ENCODE measurements around the gene HBQ1. TPM values are rescaled to one million over a fixed set of nuclear protein-coding genes. Genes with fewer than 3 reads are reported as not detected.

Gene HBQ1
- total RNA-seq, 4 donors from 2014 or later = 1.2 TPM; not detected in 3

DNA sequence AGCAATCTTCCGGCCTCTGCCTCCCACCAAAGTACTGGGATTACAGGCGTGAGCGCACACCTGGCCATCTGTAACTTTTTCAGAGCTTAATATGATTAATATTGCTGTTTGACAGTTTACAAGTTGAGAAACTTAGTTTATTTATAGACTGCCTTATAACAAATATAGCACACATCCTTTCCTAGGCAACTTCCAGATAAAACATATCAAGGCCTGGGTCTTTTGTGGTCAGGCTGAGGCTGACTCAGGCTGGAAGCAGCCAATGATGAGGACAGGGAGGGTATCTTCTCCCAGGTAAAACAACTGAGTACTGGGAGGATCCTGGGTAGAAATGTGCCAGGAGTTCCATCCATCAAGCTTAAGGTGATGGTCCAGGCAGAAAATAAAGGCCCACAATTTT lies 32.7 kb downstream of the HBQ1 start:
- TF ChIP-seq POLR2AphosphoS5 (IDR thresholded peaks at IDR 0.05) (no peak), POLR2A (IDR thresholded peaks at IDR 0.05; ENCODE audit: low read depth) (no peak), EP300 (IDR thresholded peaks at IDR 0.05) (no peak)
- TF ChIP-seq, protein P1, sequence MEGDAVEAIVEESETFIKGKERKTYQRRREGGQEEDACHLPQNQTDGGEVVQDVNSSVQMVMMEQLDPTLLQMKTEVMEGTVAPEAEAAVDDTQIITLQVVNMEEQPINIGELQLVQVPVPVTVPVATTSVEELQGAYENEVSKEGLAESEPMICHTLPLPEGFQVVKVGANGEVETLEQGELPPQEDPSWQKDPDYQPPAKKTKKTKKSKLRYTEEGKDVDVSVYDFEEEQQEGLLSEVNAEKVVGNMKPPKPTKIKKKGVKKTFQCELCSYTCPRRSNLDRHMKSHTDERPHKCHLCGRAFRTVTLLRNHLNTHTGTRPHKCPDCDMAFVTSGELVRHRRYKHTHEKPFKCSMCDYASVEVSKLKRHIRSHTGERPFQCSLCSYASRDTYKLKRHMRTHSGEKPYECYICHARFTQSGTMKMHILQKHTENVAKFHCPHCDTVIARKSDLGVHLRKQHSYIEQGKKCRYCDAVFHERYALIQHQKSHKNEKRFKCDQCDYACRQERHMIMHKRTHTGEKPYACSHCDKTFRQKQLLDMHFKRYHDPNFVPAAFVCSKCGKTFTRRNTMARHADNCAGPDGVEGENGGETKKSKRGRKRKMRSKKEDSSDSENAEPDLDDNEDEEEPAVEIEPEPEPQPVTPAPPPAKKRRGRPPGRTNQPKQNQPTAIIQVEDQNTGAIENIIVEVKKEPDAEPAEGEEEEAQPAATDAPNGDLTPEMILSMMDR (IDR thresholded peaks at IDR 0.05) = no peak
- H3K4me1 ChIP-seq = peaks cover 0 to 7% (median 2%) of the 10 kb centered on the region in 4 donors
- H3K27me3 ChIP-seq = no peaks in the 10 kb centered on the region
- WGBS = 93% methylated on average over 3 of the region's 3 CpGs
- peaks cover 36 to 100% (median 99%) of the 10 kb centered on the region in 4 donors for H3K36me3 ChIP-seq
- no peak for DNase-seq (ENCODE audit: extremely low spot score)
- intact Hi-C loops (cut with DNase I) = no loop called here
- H3K27ac ChIP-seq (replicated peaks in 1 of 4) = no peak overlapping the region
- no peaks in the 10 kb centered on the region for H3K9me3 ChIP-seq
- no peak overlapping the region for H3K4me3 ChIP-seq

DNA sequence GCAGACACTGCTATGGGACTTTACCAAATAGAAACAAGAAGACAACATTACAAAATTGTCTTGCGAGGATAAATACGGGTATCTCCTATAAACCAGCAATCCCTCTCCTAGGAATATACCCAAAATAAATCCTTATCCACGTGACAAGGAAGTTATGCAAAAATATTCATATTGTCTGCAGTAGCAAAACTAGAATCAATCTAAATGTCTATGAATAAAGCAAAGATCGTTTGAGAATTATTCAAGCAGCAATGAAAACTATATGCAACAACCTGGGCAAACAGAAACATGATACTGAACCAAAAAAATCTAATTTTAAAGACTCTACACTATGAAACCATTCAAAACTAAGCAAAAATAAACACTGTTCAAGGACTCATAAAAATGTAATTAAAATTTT lies 39.8 kb downstream of the HBQ1 start:
- Histone ChIP-seq H3K4me3 (no peak overlapping the region), H3K4me1 (no peaks in the 10 kb centered on the region), H3K27me3 (no peaks in the 10 kb centered on the region), H3K27ac (replicated peaks in 1 of 4) (no peak overlapping the region), H3K9me3 (no peaks in the 10 kb centered on the region), H3K36me3 (peaks cover 49 to 100% (median 93%) of the 10 kb centered on the region in 4 donors)
- WGBS = 64% methylated on average over 4 of the region's 4 CpGs
- no peak for TF ChIP-seq POLR2AphosphoS5 (IDR thresholded peaks at IDR 0.05)
- no peak for TF ChIP-seq EP300 (IDR thresholded peaks at IDR 0.05)
- no peak for TF ChIP-seq POLR2A (IDR thresholded peaks at IDR 0.05; ENCODE audit: low read depth)
- TF ChIP-seq, protein P1 (IDR thresholded peaks at IDR 0.05) = no peak
- intact Hi-C loops (cut with DNase I) = no loop called here
- no peak for DNase-seq (ENCODE audit: extremely low spot score)

DNA sequence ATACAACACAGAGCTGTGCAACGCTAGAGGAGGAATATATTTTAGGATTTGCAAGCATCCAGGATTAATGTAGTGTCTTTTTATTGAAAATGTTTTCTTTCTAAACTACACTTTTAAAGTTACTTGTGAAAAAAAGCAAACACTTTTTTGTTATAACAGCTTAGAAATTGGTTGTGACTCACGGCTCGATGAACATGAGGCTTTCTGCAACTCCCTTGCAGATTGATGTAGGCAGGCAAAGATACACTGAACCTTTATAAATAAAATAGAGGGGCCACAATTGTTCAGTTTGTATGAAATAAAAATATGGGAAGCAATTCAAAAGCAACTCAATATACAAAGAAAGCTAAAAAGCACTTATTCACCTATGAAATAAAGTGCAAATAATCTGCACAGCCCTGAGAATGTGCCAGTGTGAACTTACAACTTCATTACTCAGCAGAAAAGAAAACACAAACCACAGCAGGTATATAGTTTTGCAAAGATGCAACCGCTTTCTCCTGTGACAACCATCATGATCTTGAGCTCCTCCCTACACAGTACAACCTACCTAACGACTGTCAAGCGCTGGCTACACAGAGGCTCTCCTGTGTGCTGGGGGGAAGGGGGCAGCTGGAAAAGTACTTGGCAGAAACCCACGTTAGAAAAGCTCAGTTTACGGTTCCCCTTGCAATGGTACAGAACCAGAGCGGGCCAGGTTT lies 48.0 kb downstream of the HBQ1 start:
- Histone ChIP-seq H3K36me3 (peaks cover 26 to 46% (median 44%) of the 10 kb centered on the region in 4 donors), H3K4me1 (peaks cover 14 to 32% (median 27%) of the 10 kb centered on the region in 4 donors), H3K27me3 (no peaks in the 10 kb centered on the region), H3K9me3 (no peaks in the 10 kb centered on the region), H3K4me3 (peak overlapping the region; percentile 74 to 89 (median 83)), H3K27ac (replicated peaks in 1 of 4) (peak overlapping the region; percentile 97 to 99 (median 98))
- 18% methylated on average over 9 of the region's 9 CpGs for WGBS
- no peak for TF ChIP-seq EP300 (IDR thresholded peaks at IDR 0.05)
- TF ChIP-seq, protein P1 (IDR thresholded peaks at IDR 0.05) = no peak
- intact Hi-C loops (cut with DNase I) = loop anchor here (5.0 kb wide), 1 partner anchor 124 kb away; the partner anchor contains the start of gene AXIN1
- DNase-seq (ENCODE audit: extremely low spot score) = no peak

DNA sequence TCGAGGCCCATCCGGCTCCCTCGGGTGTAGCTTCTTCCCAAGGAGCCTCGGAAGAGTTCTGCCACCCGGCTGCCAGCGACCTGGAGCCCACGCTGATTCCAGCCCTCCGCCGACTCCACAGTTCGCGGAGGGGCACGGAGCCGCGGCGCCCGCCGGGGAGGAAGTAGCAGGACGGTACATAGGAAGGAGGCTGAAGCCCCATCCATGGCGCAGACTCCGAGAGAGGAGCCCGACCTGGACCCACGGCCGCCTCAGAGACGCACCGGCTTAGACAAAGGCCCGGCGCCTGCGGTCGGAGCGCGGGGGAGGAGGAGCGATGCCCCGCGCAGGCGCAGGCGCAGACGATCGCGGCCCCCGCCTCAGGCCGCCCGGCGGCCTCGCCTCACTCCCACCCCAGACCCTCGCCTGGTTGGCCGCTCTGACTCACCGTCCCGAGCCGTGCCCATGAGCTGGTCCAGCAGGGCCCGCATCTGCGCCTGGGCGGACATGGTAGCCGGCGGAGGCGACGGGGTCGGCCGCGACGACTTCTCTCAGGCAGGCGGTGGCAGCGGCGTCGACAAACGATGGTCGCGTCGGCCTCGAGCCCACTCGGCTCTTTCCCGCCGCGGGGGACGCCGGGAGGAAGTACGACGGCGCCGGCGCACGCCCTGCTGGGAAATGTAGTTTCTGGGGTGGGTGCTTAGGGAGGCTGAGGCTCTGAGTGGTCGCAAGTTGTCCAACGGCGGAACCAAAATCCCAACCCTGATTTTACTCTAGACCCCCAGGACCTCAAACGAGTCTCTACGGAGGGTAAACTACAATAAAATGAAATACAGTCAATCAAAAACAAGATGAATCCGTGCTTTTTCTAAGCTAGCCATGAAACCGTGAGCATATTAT lies 48.8 kb downstream of the HBQ1 start, which contains the start of gene LUC7L:
Gene LUC7L, minus strand, starts transcription at position 598 of the 879 bp plus-strand sequence. Its CDS starts 110 bp downstream, at position 488.
- Histone ChIP-seq H3K27ac (replicated peaks in 1 of 4) (peak within 1 kb of the TSS; percentile 97 to 99 (median 98)), H3K9me3 (no peaks in the 10 kb centered on the region), H3K27me3 (no peaks in the 10 kb centered on the region), H3K4me3 (peak within 1 kb of the TSS; percentile 74 to 89 (median 83)), H3K36me3 (peaks cover 18 to 38% (median 36%) of the 10 kb centered on the region in 4 donors), H3K4me1 (peaks cover 14 to 35% (median 28%) of the 10 kb centered on the region in 4 donors)
- intact Hi-C loops (cut with DNase I) = loop anchor here (5.0 kb wide), 1 partner anchor 123 kb away; the partner anchor contains the start of gene AXIN1
- TF ChIP-seq, protein P1 (IDR thresholded peaks at IDR 0.05) = no peak
- TF ChIP-seq POLR2A (IDR thresholded peaks at IDR 0.05; ENCODE audit: low read depth) = peak; percentile 94
- no peak for TF ChIP-seq EP300 (IDR thresholded peaks at IDR 0.05)
- peak; percentile 98 to 99 for TF ChIP-seq POLR2AphosphoS5 (IDR thresholded peaks at IDR 0.05)
- peak; percentile 94 for DNase-seq (ENCODE audit: extremely low spot score)
- WGBS = 1% methylated on average over 55 of the region's 88 CpGs

Measured in esophagus muscularis mucosa (tissue), 4 donors.